Anterior cingulate cortex (tissue), 58 donors: ENCODE results near the gene MMP26.
"Not testable (repeated sequence)": the region's sequence is repeated elsewhere in the genome, so short reads cannot be mapped to it uniquely, and the experiment has no call there.

Experiments used
- DNase-seq, 58 donors: peaks; one replicate each; lab custom pipeline; 2025; lab: John Stamatoyannopoulos, UW

Gene MMP26

GRCh38 chr11:4722616-4723534 is 18.3 kb downstream of the MMP26 start:
- DNase-seq = not testable (repeated sequence)

- DNase-seq = no peak
Measured at GRCh38 chr11:4727171-4727570, 22.6 kb downstream of the MMP26 start.

- no peak for DNase-seq
Measured at GRCh38 chr11:4740735-4741134, 36.2 kb downstream of the MMP26 start.

GRCh38 chr11:4748438-4748837 is 43.9 kb downstream of the MMP26 start:
- DNase-seq = no peak

GRCh38 chr11:4751201-4751600 is 46.6 kb downstream of the MMP26 start:
- DNase-seq = no peak
